CD4-positive, alpha-beta T cell treated with Interferon gamma for 1 hour (primary cell): ENCODE data around the gene TTC22.

ENCODE experiments used
- DNase-seq: peaks from one replicate; pipeline ENCODE4 v3.0.0-alpha.2; 2020

The TTC22 gene

GRCh38 chr1:54833121-54833520 lies 32.0 kb upstream of the TTC22 start:
- DNase-seq = no peak

- DNase-seq = no peak
These were observed 25.2 kb upstream of the TTC22 start for GRCh38 chr1:54826226-54826816.

GRCh38 chr1:54825696-54826095 lies 24.6 kb upstream of the TTC22 start:
- no peak for DNase-seq

GRCh38 chr1:54823670-54824069 lies 22.5 kb upstream of the TTC22 start:
- DNase-seq = no peak

GRCh38 chr1:54819733-54820132 lies 18.6 kb upstream of the TTC22 start:
- DNase-seq = no peak

GRCh38 chr1:54819195-54819536 lies 18.0 kb upstream of the TTC22 start:
- DNase-seq = no peak

- DNase-seq = no peak
These were observed 17.5 kb upstream of the TTC22 start for GRCh38 chr1:54818461-54819194.

GRCh38 chr1:54816951-54817350 lies 15.8 kb upstream of the TTC22 start:
- DNase-seq = no peak

- DNase-seq = no peak
These were observed 15.0 kb upstream of the TTC22 start for GRCh38 chr1:54816130-54816529.

GRCh38 chr1:54815086-54815876 lies 14.2 kb upstream of the TTC22 start:
- no peak for DNase-seq

- no peak for DNase-seq
These were observed 13.4 kb upstream of the TTC22 start for GRCh38 chr1:54814571-54814970.

- no peak for DNase-seq
These were observed 13.0 kb upstream of the TTC22 start for GRCh38 chr1:54814126-54814498.

GRCh38 chr1:54813485-54814125 lies 12.5 kb upstream of the TTC22 start:
- no peak for DNase-seq

- DNase-seq = no peak
These were observed 11.8 kb upstream of the TTC22 start for GRCh38 chr1:54812801-54813484.

- no peak for DNase-seq
These were observed 10.9 kb upstream of the TTC22 start for GRCh38 chr1:54811739-54812655.

GRCh38 chr1:54811066-54811465 lies 9.9 kb upstream of the TTC22 start:
- DNase-seq = no peak

GRCh38 chr1:54810153-54810942 lies 9.2 kb upstream of the TTC22 start:
- peak; percentile 48 for DNase-seq

GRCh38 chr1:54809496-54810074 lies 8.5 kb upstream of the TTC22 start:
- DNase-seq = no peak

GRCh38 chr1:54808443-54809207 lies 7.5 kb upstream of the TTC22 start:
- no peak for DNase-seq

- DNase-seq = no peak
These were observed 6.6 kb upstream of the TTC22 start for GRCh38 chr1:54807756-54808155.
